HUES6 (cell line): ENCODE data around the gene ANKHD1.

ENCODE experiments used
- H3K27ac ChIP-seq: 2 replicates; pipeline ENCODE4 v1.7.0; 2013; ENCODE audit warnings: low read depth, mild to moderate bottlenecking, low read length, inconsistent platforms
- H3K27me3 ChIP-seq: 2 replicates; pipeline ENCODE4 v1.6.1; 2013; ENCODE audit warnings: low read length; ENCODE audit not compliant: control insufficient read depth, insufficient read depth
- H3K36me3 ChIP-seq: 2 replicates; pipeline ENCODE4 v1.6.1; 2013; ENCODE audit warnings: low read length; ENCODE audit not compliant: control insufficient read depth, insufficient read depth
- H3K4me1 ChIP-seq: 2 replicates; pipeline ENCODE4 v1.6.1; 2013; ENCODE audit warnings: low read length; ENCODE audit not compliant: control insufficient read depth, insufficient read depth
- H3K4me3 ChIP-seq: 2 replicates; pipeline ENCODE4 v1.5.1; 2013; ENCODE audit warnings: low read depth, low read length
- H3K9ac ChIP-seq: one replicate; pipeline ENCODE4 v1.6.1; 2013; ENCODE audit warnings: mild to moderate bottlenecking, low read length
- H3K9me3 ChIP-seq: 2 replicates; pipeline ENCODE4 v1.6.1; 2013; ENCODE audit warnings: low read depth, low read length; ENCODE audit not compliant: control insufficient read depth, insufficient read depth

Gene ANKHD1

GRCh38 chr5:140555747-140556312 is 154.2 kb downstream of the ANKHD1 start:
- no peaks in the 10 kb centered on the region for H3K9me3 ChIP-seq
- H3K9ac ChIP-seq = peak overlapping the region; percentile 21
- no peaks in the 10 kb centered on the region for H3K27me3 ChIP-seq
- H3K4me1 ChIP-seq = peaks cover 14% of the 10 kb centered on the region; the same call in 1 of the 2 replicates
- H3K36me3 ChIP-seq = peaks cover 43% of the 10 kb centered on the region
- H3K27ac ChIP-seq = no peak overlapping the region
- H3K4me3 ChIP-seq = peak overlapping the region; percentile 85

DNA sequence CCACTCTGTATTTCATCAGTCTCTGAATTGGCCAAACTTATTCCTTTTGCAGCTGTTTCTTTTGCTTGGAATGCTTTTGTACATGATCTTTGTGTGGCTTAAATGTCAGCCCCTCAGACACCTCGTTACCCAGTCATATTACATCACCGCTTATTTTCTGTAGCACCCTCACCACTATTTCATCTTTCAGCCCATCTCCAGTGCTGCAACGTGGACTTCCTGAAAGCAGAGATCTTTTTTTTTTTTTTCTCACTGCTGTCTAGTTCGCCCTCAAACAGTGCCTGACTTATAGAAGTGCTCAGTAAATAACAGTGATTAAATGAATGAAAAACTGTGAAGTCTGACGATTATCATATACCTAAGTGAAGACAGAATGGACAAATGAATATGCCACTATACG is 154.8 kb downstream of the ANKHD1 start:
- Histone ChIP-seq H3K27me3 (no peaks in the 10 kb centered on the region), H3K27ac (no peak overlapping the region), H3K4me3 (peak overlapping the region; percentile 85), H3K9me3 (no peaks in the 10 kb centered on the region), H3K36me3 (peaks cover 42% of the 10 kb centered on the region), H3K4me1 (peaks cover 14% of the 10 kb centered on the region; the same call in 1 of the 2 replicates), H3K9ac (peak overlapping the region; percentile 96)

DNA sequence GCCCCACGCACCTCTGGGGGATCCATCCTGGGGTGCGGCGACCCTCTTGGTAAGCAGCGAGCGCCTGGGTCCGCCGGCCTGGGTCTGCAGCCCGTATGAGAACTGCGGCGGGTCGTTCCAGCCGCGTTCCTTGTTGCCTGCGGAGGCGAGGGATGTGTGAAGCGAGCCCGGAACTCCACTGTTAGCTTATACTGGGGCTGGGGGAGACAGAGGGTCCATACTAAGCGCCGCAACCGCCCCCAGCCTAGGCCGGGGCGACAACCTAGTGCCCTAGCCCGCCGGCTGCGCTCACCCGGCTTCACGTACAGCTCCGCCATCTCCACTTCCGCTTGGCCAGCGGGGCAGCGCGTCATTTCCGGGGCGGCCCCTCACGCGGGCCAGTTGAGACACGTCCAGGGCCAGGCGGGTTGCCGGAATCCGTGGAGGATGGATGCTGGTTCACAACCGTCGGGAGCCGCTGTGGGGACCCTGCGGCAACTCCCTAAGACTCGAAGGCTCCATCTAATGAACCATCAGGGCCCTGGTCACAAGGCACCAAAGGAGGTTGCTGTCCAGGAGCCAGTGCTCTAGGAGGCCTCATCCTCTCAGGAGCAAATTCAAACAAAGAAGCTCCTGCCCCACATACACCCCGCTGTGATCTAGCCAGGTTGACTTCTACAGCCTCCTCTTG is 155.6 kb downstream of the ANKHD1 start, which contains the start of gene SRA1:
SRA1 (minus strand) TSS at position 338 of the 670 bp plus-strand sequence; CDS start at position 317, 21 bp downstream.
- peak within 1 kb of the TSS; percentile 96 for H3K9ac ChIP-seq
- peaks cover 41% of the 10 kb centered on the region for H3K36me3 ChIP-seq

DNA sequence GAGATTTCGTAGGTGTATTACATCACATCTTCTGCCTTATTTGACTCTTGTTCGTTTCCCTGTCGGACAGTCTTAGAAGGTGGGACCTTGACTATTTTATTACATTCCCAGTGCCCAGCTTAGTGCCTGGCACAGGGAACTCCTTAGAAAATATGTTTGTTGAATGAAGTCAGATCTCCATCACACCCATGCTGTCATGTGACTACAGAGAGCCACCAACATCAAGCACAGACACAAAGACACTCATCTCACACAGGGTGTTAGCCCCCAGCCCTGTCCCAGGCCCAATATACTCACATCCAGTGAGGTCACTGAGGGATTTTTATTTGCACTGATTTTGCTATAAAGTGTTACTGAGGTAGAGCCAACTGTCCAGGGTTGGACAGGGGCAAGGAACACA is 156.3 kb downstream of the ANKHD1 start:
- H3K9me3 ChIP-seq = no peaks in the 10 kb centered on the region
- peaks cover 14% of the 10 kb centered on the region; the same call in 1 of the 2 replicates for H3K4me1 ChIP-seq
- H3K9ac ChIP-seq = peak overlapping the region; percentile 96
- H3K27me3 ChIP-seq = no peaks in the 10 kb centered on the region
- peaks cover 36% of the 10 kb centered on the region for H3K36me3 ChIP-seq
- peak overlapping the region; percentile 85 for H3K4me3 ChIP-seq
- H3K27ac ChIP-seq = peak overlapping the region; percentile 87; the same call in 1 of the 2 replicates

More for the DNA sequence above, 155.6 kb downstream of the ANKHD1 start, which contains the start of gene SRA1:
- peak within 1 kb of the TSS; percentile 85 for H3K4me3 ChIP-seq
- peak within 1 kb of the TSS; percentile 87 for H3K27ac ChIP-seq
- H3K4me1 ChIP-seq = peaks cover 14% of the 10 kb centered on the region; the same call in 1 of the 2 replicates
- no peaks in the 10 kb centered on the region for H3K27me3 ChIP-seq
- no peaks in the 10 kb centered on the region for H3K9me3 ChIP-seq

DNA sequence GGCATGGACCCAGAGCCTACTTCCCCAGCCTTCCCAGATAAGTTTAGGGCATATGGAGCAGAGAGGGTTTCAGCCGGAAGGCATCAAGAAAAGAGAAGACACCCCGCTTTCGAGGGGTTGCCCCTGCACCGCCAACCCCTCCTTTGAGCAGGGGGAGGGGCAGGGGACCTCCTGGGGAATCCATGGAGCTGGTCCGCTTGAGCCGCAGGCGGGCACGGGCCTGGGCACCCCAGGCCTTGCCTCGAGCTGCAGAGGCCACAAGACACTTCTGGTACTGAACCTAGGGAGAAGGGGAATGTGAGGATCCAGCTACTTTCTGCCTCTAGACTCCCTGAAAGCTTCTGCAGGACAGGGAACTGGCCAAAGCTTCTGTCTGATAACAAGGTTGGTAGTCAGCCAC is 156.9 kb downstream of the ANKHD1 start:
- Histone ChIP-seq H3K9me3 (no peaks in the 10 kb centered on the region), H3K27ac (no peak overlapping the region), H3K9ac (no peak overlapping the region), H3K4me1 (peaks cover 18% of the 10 kb centered on the region), H3K36me3 (peaks cover 31% of the 10 kb centered on the region), H3K27me3 (no peaks in the 10 kb centered on the region), H3K4me3 (no peak overlapping the region)

- H3K9me3 ChIP-seq = no peaks in the 10 kb centered on the region
- H3K4me3 ChIP-seq = no peak overlapping the region
- no peaks in the 10 kb centered on the region for H3K27me3 ChIP-seq
- peaks cover 19% of the 10 kb centered on the region for H3K36me3 ChIP-seq
- no peak overlapping the region for H3K9ac ChIP-seq
- H3K4me1 ChIP-seq = peaks cover 23% of the 10 kb centered on the region
- no peak overlapping the region for H3K27ac ChIP-seq
Observed at GRCh38 chr5:140560227-140560626, 158.6 kb downstream of the ANKHD1 start.

- H3K9ac ChIP-seq = no peak overlapping the region
Observed at GRCh38 chr5:140561753-140562523, 160.3 kb downstream of the ANKHD1 start.

GRCh38 chr5:140563596-140563995 is 162.0 kb downstream of the ANKHD1 start:
- Histone ChIP-seq H3K36me3 (peaks cover 47% of the 10 kb centered on the region), H3K4me1 (peaks cover 13% of the 10 kb centered on the region), H3K4me3 (peak overlapping the region; percentile 90), H3K9ac (peak overlapping the region; percentile 87), H3K27ac (peak overlapping the region; percentile 80; the same call in 1 of the 2 replicates), H3K9me3 (no peaks in the 10 kb centered on the region), H3K27me3 (no peaks in the 10 kb centered on the region)

More at GRCh38 chr5:140561753-140562523, 160.3 kb downstream of the ANKHD1 start:
- Histone ChIP-seq H3K4me3 (no peak overlapping the region), H3K9me3 (no peaks in the 10 kb centered on the region), H3K27me3 (no peaks in the 10 kb centered on the region), H3K36me3 (peaks cover 30% of the 10 kb centered on the region), H3K4me1 (peaks cover 21% of the 10 kb centered on the region), H3K27ac (no peak overlapping the region)

- Histone ChIP-seq H3K36me3 (peaks cover 47% of the 10 kb centered on the region), H3K4me3 (peak within 1 kb of the TSS; percentile 90), H3K4me1 (peaks cover 13% of the 10 kb centered on the region), H3K27me3 (no peaks in the 10 kb centered on the region), H3K9ac (peak within 1 kb of the TSS; percentile 87), H3K9me3 (no peaks in the 10 kb centered on the region), H3K27ac (peak within 1 kb of the TSS; percentile 80)
Observed at GRCh38 chr5:140564196-140565023, 162.8 kb downstream of the ANKHD1 start, which contains the start of the genes APBB3 and SLC35A4. APBB3 (minus strand) TSS chr5:140564598; CDS start chr5:140564245, 353 bp downstream. SLC35A4 (plus strand) TSS chr5:140564828; CDS start chr5:140567170, 2,342 bp downstream.
